Stimulated activated CD8-positive, alpha-beta memory T cell treated with anti-CD3 and anti-CD28 coated beads, Interleukin-12 subunit alpha, Interleukin-12 subunit beta, amount 100 ng/mL, for 24 hours (primary cell): ENCODE data around the gene C13orf42.

Source experiments
- DNase-seq: peaks from one replicate; pipeline ENCODE4 v3.0.0-alpha.2; 2020; ENCODE audit errors: extremely low read depth

Gene C13orf42

DNA sequence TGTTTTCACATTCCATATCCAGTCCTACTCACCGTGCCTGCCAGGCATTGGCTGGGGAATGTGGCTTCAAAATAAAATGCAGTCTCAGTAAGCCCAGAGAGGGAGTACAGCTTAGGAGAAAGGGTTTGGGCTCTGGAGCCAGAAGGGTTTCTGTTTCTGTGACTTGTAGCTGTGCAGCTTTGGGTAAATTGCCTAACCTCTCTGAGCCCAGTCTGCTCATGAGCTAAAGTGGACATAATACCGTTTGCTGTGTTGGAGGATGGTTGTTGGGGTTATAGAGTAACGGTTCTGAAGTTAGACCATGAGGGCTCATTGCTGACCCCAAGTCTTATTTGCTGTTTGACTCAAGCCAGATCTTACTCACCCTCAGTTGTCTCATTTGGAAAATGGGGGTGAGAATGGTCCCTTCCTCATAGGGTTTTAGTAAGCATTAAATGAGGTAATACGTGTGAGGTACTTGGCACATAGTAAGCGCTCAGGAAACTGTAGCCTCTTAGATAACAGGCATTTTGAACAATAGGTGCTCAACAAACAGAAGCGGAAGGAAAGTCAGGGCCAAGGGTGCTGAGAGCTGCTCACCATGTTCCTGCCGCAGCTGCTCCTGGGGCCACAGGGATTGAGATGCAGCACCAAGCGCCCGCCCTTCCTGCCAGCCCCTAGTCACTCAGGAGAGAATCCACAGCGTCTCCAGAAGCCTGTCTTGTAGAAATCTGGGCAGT is 45.5 kb downstream of the C13orf42 start:
- no peak for DNase-seq

DNA sequence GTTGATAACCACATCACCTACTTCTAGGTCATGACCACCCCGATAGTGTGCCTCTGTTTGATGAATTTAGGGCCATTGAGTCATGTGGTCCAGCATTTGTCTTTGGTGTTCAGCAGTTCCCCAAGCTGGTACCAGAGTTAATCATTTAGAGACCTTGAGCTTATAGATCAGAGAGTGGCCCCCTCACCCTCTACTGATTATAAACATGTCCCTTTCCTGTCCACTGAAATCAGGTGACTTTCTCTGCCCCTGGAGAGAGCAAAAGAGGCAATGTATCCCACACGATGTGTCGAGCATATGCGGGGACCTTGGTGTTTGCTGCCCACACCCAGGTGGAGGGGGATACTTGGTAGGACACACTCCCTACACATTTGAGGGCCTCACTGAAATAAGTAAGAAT is 46.3 kb downstream of the C13orf42 start:
- DNase-seq = no peak

DNA sequence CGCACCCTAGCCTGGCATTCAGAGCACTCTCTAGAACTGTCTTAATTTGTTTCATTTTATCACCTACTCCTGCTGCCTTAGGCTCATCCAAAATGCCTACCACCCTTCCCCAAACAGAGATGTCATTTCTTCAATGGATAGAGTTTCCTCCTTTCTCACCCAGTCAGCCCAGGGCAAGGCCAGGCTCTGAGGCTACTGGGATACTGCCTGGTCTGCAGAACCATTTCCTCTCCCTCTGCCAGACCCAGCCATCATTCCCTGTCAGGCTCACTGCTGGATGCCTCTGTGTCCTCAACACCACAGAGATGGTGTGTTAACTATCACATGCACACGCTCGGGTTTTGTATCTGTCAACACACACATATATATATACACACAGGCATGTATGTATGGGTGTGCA is 47.2 kb downstream of the C13orf42 start:
- no peak for DNase-seq

DNA sequence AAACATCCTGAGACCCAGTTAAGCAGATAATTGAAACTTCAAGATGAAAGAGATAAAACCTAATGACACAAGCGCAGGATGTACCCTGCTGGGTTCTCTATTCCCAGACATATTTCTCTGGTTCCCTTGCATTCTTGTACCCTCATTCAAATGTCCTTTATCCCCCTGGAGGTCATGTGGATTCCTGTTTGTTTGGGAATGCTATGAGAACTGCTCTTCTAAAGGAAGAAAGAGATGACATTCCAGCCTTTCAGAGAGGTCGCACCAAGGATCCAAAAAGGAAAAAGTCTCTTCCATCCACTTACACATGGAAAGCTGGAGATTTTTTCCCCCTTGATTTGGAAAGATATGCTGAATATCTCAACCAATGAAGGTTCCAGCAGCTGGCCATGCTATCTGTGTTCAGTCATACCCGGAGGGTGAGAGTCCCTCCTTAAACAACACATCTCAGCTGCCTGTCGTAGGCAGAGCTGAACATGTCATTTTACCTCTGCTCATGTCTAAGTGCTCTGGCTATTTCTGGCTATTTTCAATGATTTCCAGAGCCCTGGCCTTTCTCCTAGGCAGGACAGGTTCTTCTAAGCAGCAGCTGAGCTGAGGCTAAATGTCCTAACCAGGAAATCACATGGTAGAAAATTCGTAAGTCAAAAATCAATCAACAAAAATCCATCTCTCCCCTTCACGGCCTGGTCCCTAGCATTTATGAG is 52.5 kb downstream of the C13orf42 start:
- no peak for DNase-seq

DNA sequence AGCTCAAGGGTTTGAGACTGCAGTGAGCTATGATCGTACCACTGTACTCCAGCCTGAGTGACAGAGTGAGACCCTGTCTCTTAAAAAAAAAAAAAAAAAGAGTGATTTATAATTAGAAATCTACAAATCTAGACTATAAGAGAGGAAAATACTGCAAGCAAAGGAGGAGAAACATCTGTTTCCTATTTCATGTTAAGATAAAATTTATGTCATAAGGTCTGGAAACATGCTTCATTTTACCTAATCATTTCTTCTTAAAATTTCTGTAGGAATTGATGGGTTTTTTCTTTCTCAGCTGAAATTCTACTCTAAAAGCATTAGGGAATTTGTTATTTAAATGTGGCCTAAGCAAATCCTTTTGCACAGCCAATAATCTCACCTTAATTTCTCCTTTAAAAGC is 53.2 kb downstream of the C13orf42 start:
- no peak for DNase-seq

DNA sequence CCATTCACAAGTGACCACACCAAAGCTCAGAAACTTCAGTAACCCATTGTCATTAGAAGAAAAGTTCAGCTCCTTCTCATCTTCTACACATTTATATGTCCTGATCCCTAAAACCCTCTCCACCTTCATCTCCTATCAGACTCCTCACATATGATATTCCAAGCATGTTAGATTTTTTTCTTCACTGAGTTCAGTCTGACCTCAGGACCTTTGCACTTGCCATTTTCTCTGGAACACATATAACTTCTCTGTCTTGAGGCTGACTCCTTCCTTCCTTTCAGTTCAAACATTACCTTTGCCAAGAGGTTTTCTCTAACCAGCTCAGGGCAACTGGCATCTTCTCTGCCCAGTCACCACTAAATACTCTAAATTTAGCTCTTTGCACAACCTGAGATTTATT is 54.1 kb downstream of the C13orf42 start:
- DNase-seq = no peak

DNA sequence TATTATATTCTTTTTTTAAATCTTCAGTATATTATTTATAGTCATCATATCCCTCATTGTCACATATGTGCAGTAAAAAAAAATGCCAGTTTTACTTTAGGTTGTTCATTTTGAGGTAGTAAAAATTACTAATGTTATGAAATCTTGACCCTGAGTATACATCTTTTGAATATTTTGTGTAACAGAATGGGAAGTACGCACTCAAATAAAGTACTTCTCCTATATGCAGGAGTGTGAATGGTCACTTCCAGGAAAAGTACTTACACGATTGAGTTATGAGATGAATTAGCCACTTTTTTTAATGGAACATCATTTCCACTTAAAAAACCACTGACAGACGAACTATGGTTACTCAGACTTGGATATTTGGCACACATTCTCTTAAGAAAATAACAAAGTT is 58.5 kb downstream of the C13orf42 start:
- no peak for DNase-seq

DNA sequence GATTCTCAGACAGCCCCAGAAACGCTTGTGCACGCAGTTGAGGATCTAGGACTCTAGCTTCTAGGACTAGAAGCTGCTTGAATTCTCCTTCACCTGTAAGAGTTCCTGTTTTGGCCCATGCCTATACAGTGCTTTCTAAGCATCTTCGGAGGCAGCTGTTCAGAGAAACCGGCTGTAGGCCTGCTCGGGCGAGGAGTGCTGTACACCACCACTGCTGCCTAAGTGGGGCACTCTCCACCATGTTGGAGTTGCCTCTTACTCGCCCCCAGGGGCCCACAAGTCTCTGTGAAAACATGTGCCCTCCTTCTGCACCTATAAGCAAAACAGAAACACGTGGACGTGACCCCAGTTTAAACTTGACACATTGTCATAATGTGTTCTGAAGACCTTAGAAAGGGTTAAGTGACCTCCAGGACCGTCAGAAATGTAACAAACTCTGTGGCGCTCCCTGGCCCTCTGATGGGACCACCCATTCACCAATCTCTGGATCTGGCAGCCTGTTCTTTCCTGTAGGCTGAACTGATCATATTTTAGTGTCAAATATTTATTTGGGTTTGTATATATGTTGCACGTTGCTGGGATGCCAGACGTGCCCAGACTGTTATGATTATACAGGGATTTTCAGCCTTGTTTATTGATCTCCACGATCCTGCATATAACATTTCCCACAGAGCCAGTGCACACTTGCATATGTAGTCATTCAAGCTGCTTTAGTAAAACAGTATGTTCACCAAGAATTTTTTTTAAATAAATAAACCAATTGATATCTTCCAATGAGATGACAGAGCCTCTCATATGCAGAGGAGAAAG is 60.8 kb downstream of the C13orf42 start:
- DNase-seq = no peak

DNA sequence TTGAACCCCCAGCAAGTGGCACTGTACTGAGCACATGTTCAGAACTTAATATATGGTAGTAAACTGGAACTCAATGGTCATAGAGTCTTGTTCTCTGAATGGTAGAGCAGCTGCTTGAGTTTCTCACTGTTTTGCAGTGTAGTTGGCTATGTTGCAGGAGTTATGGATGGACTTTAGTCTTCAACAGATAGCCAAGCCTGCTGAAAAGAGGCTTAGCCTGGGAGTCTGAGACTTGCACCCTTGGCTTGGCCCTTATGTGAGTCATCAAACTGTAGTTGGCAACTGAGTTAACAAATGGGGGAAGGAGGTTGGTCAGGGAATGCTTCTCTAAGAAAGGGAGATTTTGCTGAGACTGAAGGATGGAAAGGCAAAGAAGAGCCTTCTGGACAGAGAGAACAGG is 62.5 kb downstream of the C13orf42 start:
- no peak for DNase-seq

DNA sequence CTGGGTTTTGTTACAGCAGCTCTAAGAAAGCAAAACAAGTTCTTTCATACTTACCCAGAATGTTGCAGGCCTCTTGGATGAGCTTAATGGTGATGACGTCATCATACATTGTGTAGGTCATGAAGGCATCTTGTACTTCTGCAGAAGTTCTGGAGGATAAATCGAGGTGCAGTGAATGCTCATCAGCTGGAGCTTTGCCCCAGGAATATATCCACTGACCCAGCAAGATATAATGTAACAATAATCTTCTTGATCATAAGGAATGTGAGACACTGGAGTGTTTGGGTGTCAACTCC is 63.0 kb downstream of the C13orf42 start:
- DNase-seq = no peak

DNA sequence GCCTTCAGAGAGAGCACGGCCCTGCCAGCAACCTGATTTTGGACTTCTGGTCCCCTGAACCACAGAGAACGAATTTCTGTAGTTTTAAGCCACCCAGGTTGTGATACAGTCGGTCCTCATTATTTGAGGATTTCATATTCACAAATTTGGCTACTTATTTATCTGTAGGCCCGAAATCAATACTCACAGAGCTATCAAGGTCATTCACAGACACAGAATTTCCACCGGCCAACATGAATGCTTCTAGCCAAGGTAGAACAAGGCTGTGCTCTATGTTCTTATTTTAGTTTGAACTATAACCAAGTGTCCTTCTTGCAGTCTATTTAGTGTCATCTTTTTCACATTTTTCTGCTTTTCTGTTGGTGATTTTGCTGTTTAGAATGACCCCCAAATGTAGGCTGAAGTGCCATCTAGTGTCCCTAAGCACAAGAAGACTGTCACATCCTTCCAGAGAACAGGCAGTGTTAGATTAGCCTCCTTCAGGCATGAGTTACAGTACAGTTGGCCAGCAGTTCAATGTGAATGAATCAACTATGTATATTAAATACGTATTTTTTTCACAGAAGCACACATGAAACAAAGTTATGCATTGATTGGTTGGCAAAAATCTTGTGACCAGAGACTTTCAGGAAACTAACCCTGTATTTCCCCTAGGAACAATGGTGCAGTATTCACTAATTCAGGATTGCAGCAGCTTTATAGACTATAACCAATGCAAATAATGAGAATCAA is 63.5 kb downstream of the C13orf42 start:
- DNase-seq = no peak

DNA sequence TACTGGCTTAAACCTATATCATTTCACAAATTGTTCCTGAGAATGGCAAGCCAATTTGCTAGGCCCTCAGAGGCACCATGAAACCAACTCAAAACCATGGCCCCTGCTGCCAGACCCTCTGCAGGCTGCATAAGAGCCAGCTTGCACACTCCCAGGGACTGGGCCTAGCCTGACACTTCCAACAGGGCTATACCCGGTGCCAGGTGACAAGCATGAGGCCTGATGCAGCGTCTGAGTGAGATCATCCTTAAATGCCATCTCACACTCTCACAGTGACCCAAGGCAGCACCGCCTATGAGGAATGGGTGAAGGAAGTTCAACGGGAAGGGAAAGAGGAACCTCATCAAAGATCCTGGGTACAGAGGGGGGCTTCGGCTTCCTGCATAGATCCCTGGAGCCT is 65.6 kb downstream of the C13orf42 start:
- no peak for DNase-seq

DNA sequence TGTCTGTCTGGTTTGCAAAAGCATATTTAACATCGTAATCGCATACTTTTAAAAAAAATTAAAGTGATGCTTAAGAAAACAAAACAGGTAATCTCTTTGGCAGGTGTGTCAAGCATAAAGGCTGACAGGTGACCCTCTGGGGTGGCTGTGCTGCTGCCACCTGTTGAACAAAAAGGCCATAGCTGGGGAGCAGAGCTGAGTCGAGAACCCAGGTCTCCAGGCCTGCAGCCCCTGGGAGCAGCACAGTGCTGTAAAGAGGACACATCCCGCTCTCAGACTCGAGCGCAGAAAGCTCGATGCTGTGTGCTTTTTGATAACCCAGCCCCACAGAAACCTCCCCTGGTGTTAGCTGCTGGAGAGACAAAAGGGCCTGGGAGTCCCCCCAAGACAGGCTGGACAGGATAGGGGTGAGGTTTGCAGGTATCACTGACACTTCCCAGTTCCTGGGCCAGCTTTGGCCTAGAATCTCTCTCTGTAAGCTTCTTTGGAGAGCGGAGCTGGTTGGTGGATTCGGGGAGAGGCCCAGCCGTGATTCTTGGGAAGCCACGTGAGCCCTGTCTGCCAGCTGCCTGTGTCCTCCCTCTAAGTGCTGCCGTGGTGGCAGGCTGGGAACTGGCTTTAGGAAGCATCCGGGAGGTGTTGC is 66.9 kb downstream of the C13orf42 start:
- DNase-seq = no peak

DNA sequence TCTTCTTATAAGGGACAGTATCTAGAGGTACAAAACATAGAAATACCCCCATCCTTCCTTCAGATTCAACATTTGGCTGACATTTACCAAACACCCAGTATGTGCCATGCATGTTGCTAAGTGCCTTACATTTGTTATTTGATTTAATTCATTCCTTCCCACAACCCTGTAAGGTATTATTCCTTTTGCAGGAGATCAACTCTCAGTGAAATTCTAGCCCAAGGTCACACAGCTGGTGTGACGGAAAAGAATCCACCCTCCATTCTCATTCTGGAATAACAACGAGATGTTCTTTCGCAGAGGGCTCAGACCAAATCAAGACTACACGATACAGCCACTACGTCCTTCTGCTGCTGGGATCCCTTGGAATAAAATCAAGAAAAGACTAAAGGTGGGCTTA is 67.8 kb downstream of the C13orf42 start:
- no peak for DNase-seq

DNA sequence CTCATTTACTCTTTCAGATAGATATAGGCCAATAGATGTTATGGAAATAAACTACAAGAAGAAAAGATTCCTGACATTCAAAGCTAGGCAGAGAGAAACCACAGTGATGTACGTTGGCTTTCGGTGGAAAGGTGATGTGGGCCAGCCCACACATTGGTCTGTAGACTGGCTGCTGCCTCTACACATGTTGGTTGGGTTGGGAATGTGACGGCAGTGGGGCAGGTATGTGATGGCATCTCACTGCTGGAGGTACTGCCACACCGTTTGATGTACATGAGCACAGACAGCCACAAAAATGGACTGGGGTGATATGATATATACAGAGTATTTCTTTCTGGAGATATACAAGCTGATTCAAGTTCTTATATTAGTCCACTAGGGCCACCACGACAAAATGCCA is 69.4 kb downstream of the C13orf42 start:
- no peak for DNase-seq

DNA sequence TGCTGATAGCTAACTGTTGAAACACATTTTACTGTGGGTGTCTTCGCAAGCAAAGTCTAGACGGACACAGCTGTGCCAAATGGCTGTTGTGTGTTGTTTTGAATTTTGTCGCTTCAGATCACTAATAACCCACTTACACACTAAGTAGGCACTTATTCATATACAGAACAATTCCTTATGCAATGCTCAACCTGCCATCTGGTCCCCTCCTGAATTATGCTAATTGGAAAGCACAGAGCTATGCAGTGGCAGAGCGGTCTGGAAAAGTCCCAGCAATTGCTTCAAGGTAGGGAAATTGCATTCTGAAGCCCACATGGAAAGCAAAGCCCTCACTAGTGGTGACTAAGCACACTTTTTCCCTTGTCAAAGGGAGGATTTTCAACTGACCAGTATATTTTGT is 69.9 kb downstream of the C13orf42 start:
- no peak for DNase-seq

DNA sequence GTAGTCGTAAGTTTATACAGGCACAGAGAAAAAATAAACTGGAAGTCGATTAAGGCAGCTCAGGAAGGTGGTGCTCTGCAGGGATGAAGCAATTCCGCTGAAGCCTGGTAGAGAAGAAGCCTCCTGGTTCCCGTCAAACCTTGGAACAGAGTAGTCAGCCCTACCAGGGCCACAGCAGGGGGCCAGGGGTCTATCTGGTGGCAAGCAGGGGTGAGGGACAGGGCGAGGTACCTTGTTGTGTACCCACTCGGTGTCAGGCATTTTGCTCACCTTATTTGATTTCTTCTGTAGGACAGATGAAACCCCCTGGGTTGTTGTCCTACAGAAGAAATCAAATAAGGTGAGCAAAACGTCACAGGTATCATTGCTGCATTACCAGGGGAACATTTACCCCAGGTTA is 70.6 kb downstream of the C13orf42 start:
- no peak for DNase-seq

DNA sequence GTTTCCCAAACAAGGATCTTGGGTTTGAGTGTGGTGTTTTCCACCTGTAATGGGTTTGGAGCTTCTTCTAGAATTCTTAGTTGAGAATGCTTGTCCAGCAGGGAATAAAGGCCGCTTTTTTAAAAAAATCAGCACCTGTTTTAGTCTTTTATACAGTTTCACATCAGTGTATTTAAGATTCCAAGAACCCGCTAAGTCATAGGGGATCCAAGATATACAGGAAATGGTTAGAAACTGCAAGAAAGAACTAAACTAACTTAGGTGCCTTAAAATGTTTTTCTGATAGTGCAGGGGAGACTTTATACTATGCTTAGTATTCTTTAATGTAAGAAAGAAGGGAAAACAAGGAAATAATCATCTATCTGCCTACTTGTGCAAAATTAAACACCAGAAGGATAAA is 74.7 kb downstream of the C13orf42 start:
- no peak for DNase-seq

DNA sequence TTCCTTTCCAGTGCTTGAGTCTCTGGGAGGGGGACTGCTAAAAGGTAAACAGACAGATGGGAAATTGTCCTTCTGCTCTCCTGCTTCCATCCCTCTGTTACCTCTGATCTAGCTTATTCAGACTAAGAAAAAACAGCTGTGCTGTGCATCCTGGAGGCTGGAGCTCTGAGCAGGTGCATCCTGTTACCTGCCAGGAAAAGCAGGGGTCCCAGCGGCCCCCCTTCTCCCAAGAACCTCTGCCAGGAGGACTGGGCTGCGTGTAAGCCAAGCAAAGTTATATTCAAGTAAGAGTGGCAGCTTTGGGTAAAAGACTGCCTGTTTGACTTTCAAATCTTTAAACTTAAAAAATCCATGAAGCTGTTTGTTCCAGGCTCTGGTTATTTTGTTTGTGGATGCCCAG is 75.1 kb downstream of the C13orf42 start:
- no peak for DNase-seq

DNA sequence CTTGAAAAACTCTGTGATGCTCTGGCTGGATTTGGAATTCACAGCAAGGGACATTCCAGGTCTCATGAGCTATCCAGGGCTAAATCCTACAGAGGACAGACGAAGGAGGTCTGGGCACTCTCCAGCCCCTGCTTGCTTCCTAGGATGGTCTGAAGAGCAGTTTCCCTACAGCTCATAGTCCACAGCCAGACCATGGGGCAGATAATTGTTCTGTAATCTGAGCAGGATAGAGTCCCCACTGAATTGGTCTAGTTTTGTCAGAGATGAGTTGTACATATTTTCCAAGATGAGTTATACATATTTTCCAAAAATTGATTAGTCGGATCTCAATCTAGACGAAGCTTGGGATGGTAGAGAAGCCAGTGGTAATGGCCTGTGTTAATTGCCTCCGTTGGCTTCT is 75.6 kb downstream of the C13orf42 start:
- DNase-seq = no peak

DNA sequence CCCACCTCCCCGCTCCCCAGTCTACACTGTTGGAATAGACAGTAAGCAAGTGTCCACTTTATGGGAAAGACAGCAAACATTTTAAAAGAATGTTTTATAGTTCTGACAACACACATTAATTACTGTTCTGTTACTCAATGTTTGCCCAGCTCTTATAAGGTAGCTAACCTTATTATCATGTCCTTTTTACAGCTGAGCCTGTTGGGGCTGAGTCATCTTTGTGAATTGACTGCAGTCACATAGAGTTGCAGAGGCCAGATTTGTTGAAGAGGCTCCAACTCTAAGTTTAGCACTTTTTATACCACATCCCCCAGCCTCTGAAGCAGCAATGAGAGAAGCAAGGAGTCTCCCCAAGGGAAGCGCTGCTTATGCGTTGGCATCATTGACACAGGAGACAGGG is 76.2 kb downstream of the C13orf42 start:
- no peak for DNase-seq
